NCI-H2107 (cell line): ENCODE measurements around the gene ZDHHC16.

ENCODE experiments used
- DNase-seq: peaks from one replicate; lab custom pipeline; 2025; lab: John Stamatoyannopoulos, UW

ZDHHC16 gene

GRCh38 chr10:97479939-97480338 is 34.0 kb downstream of the ZDHHC16 start:
- DNase-seq, result no peak

GRCh38 chr10:97481071-97481470 is 35.1 kb downstream of the ZDHHC16 start:
- no peak for DNase-seq

GRCh38 chr10:97482381-97482780 is 36.4 kb downstream of the ZDHHC16 start:
- no peak for DNase-seq

- DNase-seq, result no peak
These were observed 37.5 kb downstream of the ZDHHC16 start for GRCh38 chr10:97483506-97483905.

GRCh38 chr10:97483921-97484320 is 37.9 kb downstream of the ZDHHC16 start:
- no peak for DNase-seq

- DNase-seq, result no peak
These were observed 39.8 kb downstream of the ZDHHC16 start for GRCh38 chr10:97485647-97486281.

- DNase-seq, result no peak
These were observed 44.6 kb downstream of the ZDHHC16 start for GRCh38 chr10:97490592-97490991.

GRCh38 chr10:97494151-97494550 is 48.2 kb downstream of the ZDHHC16 start:
- no peak for DNase-seq

GRCh38 chr10:97494863-97495506 is 49.0 kb downstream of the ZDHHC16 start:
- DNase-seq, result no peak

GRCh38 chr10:97497572-97498075 is 51.6 kb downstream of the ZDHHC16 start:
- peak; percentile 15 for DNase-seq

- peak; percentile 94 for DNase-seq
These were observed 52.3 kb downstream of the ZDHHC16 start, which contains the start of gene MMS19 for GRCh38 chr10:97498076-97498840. Gene MMS19, minus strand, starts transcription at chr10:97498422. Its CDS starts 38 bp downstream, at chr10:97498384.

GRCh38 chr10:97498841-97499560 is 53.0 kb downstream of the ZDHHC16 start, which contains the start of gene UBTD1:
Gene UBTD1, plus strand, starts transcription at chr10:97498924. Its CDS starts 280 bp downstream, at chr10:97499204.
- no peak for DNase-seq

- no peak for DNase-seq
These were observed 53.8 kb downstream of the ZDHHC16 start for GRCh38 chr10:97499561-97500296.

- DNase-seq, result no peak
These were observed 54.3 kb downstream of the ZDHHC16 start for GRCh38 chr10:97500297-97500575.

GRCh38 chr10:97502916-97503315 is 56.9 kb downstream of the ZDHHC16 start:
- DNase-seq, result no peak

GRCh38 chr10:97503406-97503805 is 57.4 kb downstream of the ZDHHC16 start:
- no peak for DNase-seq

- no peak for DNase-seq
These were observed 59.2 kb downstream of the ZDHHC16 start for GRCh38 chr10:97505152-97505551.

GRCh38 chr10:97506199-97506991 is 60.4 kb downstream of the ZDHHC16 start:
- no peak for DNase-seq
